ENCODE data around the gene FABP1.

- TF ChIP-seq CTCF (IDR thresholded peaks at IDR 0.05; ENCODE audit: borderline replicate concordance, extremely low read depth, low read length, poor library complexity, severe bottlenecking) (no peak), EZH2 (IDR thresholded peaks at IDR 0.05; ENCODE audit: borderline replicate concordance, low read depth, low read length, severe bottlenecking) (no peak)
Observed at GRCh38 chr2:88147145-88147544, 19.3 kb upstream of the FABP1 start.
